Mesendoderm (in vitro differentiated cells): Measurements from ENCODE around the gene ADGRV1.
A peak's percentile ranks its signal among the peaks of the same experiment; 100 is the strongest.
"Not testable (repeated sequence)": the region's sequence is repeated elsewhere in the genome, so short reads cannot be mapped to it uniquely, and the experiment has no call there.

Experiments
- DNase-seq: peaks from one replicate; pipeline ENCODE4 v3.0.0; 2013
- H2AK5ac ChIP-seq: 2 replicates; pipeline ENCODE4 v1.6.1; 2013; ENCODE audit warnings: low read length, inconsistent platforms
- H2BK120ac ChIP-seq: 2 replicates; pipeline ENCODE4 v1.6.1; 2013; ENCODE audit warnings: low read depth, mild to moderate bottlenecking, low read length, moderate library complexity, mixed read lengths
- H2BK15ac ChIP-seq: replicated peaks from 2 replicates; pipeline ENCODE4 v1.6.1; 2013; ENCODE audit warnings: low read depth, mild to moderate bottlenecking, moderate library complexity
- H2BK5ac ChIP-seq: 2 replicates; pipeline ENCODE4 v1.6.1; 2013; ENCODE audit warnings: low read length, inconsistent platforms
- H3K18ac ChIP-seq: 2 replicates; pipeline ENCODE4 v1.6.1; 2013; ENCODE audit warnings: mild to moderate bottlenecking, low read length, mixed read lengths
- H3K23ac ChIP-seq: one replicate; pipeline ENCODE4 v1.6.1; 2013; ENCODE audit warnings: low read length
- H3K27ac ChIP-seq: 2 replicates; pipeline ENCODE4 v1.5.1; 2013; ENCODE audit warnings: low read depth, mild to moderate bottlenecking, inconsistent platforms, low read length, moderate library complexity
- H3K27me3 ChIP-seq: 2 replicates; pipeline ENCODE4 v1.6.1; 2013; ENCODE audit warnings: low read length, control low read depth, mild to moderate bottlenecking, inconsistent platforms; ENCODE audit not compliant: insufficient read depth, poor library complexity
- H3K36me3 ChIP-seq: 2 replicates; pipeline ENCODE4 v1.6.1; 2013; ENCODE audit warnings: low read length, inconsistent platforms; ENCODE audit not compliant: control insufficient read depth, insufficient read depth
- H3K4ac ChIP-seq: one replicate; pipeline ENCODE4 v1.6.1; 2013; ENCODE audit warnings: low read depth, mild to moderate bottlenecking, low read length, moderate library complexity
- H3K4me1 ChIP-seq: 2 replicates; pipeline ENCODE4 v1.6.1; 2013; ENCODE audit warnings: low read depth, low read length, inconsistent platforms; ENCODE audit not compliant: control insufficient read depth
- H3K4me2 ChIP-seq: 2 replicates; pipeline ENCODE4 v1.6.1; 2013; ENCODE audit warnings: low read length
- H3K4me3 ChIP-seq: 2 replicates; pipeline ENCODE4 v1.5.1; 2013; ENCODE audit warnings: mild to moderate bottlenecking, low read length
- H3K56ac ChIP-seq: one replicate; pipeline ENCODE4 v1.6.1; 2013; ENCODE audit warnings: low read length
- H3K79me1 ChIP-seq: 2 replicates; pipeline ENCODE4 v1.6.1; 2013; ENCODE audit warnings: low read length, inconsistent platforms
- H3K79me2 ChIP-seq: 2 replicates; pipeline ENCODE4 v1.6.1; 2013; ENCODE audit warnings: mild to moderate bottlenecking, low read length; ENCODE audit not compliant: control insufficient read depth, insufficient read depth
- H3K9ac ChIP-seq: 2 replicates; pipeline ENCODE4 v1.6.1; 2013; ENCODE audit warnings: low read length, inconsistent platforms
- H4K5ac ChIP-seq: one replicate; pipeline ENCODE4 v1.6.1; 2013; ENCODE audit warnings: low read length
- H4K8ac ChIP-seq: one replicate; pipeline ENCODE4 v1.6.1; 2013; ENCODE audit warnings: low read depth, mild to moderate bottlenecking, control low read depth, low read length, moderate library complexity
- WGBS: extraction: QIAGEN DNeasy Blood & Tissue Kit; methylation state at CpG from one replicate; pipeline ENCODE4 v1.1.7; 2013; ENCODE audit warnings: low lambda C conversion rate, missing lambda C conversion rate; ENCODE audit not compliant: insufficient coverage; ENCODE audit errors: extremely low coverage; 5-methylcytosine and 5-hydroxymethylcytosine counted together

The ADGRV1 gene

DNA sequence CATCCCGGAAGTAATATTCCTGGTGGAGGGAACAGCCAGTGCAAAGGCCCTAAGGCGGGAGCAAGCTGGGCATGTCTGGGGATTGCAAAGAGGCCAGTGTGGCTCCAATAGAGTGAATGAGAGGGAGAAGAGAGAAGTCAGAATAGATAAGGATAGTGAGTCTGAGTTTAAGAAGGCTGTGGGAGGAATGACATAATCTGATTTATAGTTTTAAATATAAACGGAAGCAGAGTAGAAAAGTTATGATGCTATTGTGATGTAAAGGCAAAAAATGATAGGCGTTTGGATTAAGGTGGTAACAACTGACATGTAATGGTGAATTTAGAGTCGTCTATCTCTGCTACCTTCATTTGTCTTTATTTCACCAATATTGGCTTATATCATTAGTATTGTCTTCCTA lies 473.5 kb downstream of the ADGRV1 start:
- no peak overlapping the region for H2BK120ac ChIP-seq
- no peak overlapping the region for H3K18ac ChIP-seq
- H3K56ac ChIP-seq: no peak overlapping the region
- no peaks in the 10 kb centered on the region for H3K79me1 ChIP-seq
- H3K27me3 ChIP-seq: no peaks in the 10 kb centered on the region
- no peak overlapping the region for H2AK5ac ChIP-seq
- H3K23ac ChIP-seq: no peak overlapping the region
- no peak overlapping the region for H2BK15ac ChIP-seq
- no peak overlapping the region for H4K5ac ChIP-seq
- no peak overlapping the region for H3K4me2 ChIP-seq
- no peak overlapping the region for H3K4me3 ChIP-seq
- peaks cover 4% of the 10 kb centered on the region for H3K4me1 ChIP-seq
- H3K4ac ChIP-seq: no peak overlapping the region
- H3K9ac ChIP-seq: no peak overlapping the region
- 100% methylated on average over 2 of the region's 5 CpGs for WGBS
- no peak for DNase-seq
- no peak overlapping the region for H2BK5ac ChIP-seq
- H4K8ac ChIP-seq: no peak overlapping the region
- H3K36me3 ChIP-seq: no peaks in the 10 kb centered on the region
- no peak overlapping the region for H3K27ac ChIP-seq
- H3K79me2 ChIP-seq: no peaks in the 10 kb centered on the region

GRCh38 chr5:91033370-91033769 lies 474.8 kb downstream of the ADGRV1 start:
- H4K8ac ChIP-seq: no peak overlapping the region
- H3K4me2 ChIP-seq: no peak overlapping the region
- no peak overlapping the region for H3K4ac ChIP-seq
- no peak for DNase-seq
- no peak overlapping the region for H3K9ac ChIP-seq
- H3K36me3 ChIP-seq: no peaks in the 10 kb centered on the region
- no peak overlapping the region for H3K27ac ChIP-seq
- H3K4me3 ChIP-seq: no peak overlapping the region
- H2BK15ac ChIP-seq: no peak overlapping the region
- H4K5ac ChIP-seq: no peak overlapping the region
- H3K18ac ChIP-seq: no peak overlapping the region
- H3K27me3 ChIP-seq: no peaks in the 10 kb centered on the region
- H3K23ac ChIP-seq: no peak overlapping the region
- no CpG with 5 or more reads among the region's 1 CpG for WGBS
- H2BK120ac ChIP-seq: no peak overlapping the region
- no peak overlapping the region for H2BK5ac ChIP-seq
- no peak overlapping the region for H2AK5ac ChIP-seq
- H3K79me1 ChIP-seq: no peaks in the 10 kb centered on the region
- no peaks in the 10 kb centered on the region for H3K4me1 ChIP-seq
- no peaks in the 10 kb centered on the region for H3K79me2 ChIP-seq
- H3K56ac ChIP-seq: no peak overlapping the region

DNA sequence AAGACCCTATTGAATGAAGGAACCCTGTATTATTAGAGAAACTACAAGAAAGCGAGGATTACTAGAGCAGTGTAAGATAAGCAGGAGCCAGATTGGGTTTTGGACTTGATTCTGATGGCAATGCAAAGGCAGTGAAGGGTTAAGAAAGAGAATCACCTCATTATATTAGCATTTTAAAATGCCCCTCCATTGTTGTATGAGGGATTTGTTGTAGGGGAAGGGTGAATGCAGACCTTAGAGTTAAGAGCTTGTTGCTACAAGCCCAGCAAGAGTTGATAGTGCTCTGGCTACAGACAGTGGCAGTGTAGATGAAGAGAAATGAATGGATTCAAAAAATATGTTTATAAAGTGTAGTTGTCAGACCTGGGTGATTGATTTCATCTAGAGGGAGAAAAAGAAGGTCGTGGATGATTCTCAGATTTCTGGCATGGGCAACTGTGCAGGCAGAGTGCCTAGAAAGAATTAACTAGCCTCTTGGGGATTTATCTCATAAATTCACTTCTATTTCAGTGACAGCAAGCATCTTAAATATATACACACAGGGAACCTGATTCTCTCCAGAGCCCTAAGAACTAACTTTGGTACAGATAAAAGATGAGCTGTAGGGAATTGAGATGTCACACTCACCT lies 479.7 kb downstream of the ADGRV1 start:
- Histone ChIP-seq H2BK15ac (no peak overlapping the region), H3K4me1 (no peaks in the 10 kb centered on the region), H3K23ac (no peak overlapping the region), H3K9ac (no peak overlapping the region), H3K36me3 (no peaks in the 10 kb centered on the region), H4K5ac (no peak overlapping the region), H4K8ac (no peak overlapping the region), H3K4me3 (no peak overlapping the region), H3K56ac (no peak overlapping the region), H3K79me2 (no peaks in the 10 kb centered on the region), H3K18ac (no peak overlapping the region), H2AK5ac (no peak overlapping the region), H3K27me3 (no peaks in the 10 kb centered on the region), H2BK120ac (no peak overlapping the region), H2BK5ac (no peak overlapping the region), H3K27ac (no peak overlapping the region), H3K4me2 (no peak overlapping the region), H3K79me1 (no peaks in the 10 kb centered on the region), H3K4ac (no peak overlapping the region)
- DNase-seq: peak; percentile 10
- no CpG with 5 or more reads among the region's 2 CpGs for WGBS

GRCh38 chr5:91041132-91041531 lies 482.5 kb downstream of the ADGRV1 start:
- not testable (repeated sequence) for H3K27me3 ChIP-seq, H2BK5ac ChIP-seq, H2BK15ac ChIP-seq, H2BK120ac ChIP-seq, H4K5ac ChIP-seq, H3K23ac ChIP-seq, H3K79me2 ChIP-seq, DNase-seq, H3K79me1 ChIP-seq, H3K36me3 ChIP-seq, H3K9ac ChIP-seq, H3K18ac ChIP-seq, H3K4me3 ChIP-seq, H3K4ac ChIP-seq, H2AK5ac ChIP-seq, H3K4me2 ChIP-seq, H3K4me1 ChIP-seq, H3K56ac ChIP-seq, H4K8ac ChIP-seq, H3K27ac ChIP-seq
- no CpG with 5 or more reads among the region's 1 CpG for WGBS

DNA sequence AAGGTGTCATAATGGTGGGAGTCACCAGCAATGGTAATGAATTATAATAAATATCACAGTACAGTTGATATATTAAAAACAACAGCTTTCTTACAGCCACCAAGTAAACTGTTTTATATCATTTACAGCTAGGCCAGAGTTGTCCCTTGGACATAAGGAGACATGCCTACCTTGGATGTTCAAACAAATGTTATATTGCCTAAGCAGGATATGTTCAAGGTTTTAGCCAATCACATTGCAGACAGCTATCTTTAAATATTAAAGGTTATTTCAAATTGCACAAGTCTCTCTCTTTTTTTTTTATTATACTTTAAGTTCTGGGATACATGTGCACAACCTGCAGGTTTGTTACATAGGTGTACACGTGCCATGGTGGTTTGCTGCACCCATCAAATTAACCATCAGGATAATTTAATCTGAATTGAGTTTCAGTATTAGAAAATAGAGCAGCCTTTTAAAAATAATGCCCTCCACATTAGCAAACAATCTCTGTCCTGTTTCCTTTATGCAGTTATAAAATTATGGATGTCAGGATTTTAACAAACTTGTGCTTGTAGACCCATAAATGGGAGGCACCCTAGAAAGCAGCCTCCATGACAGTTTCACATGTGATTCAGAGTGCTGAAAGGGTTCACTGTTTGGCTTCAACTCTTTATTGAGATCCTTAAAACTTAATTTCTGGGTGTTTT lies 483.8 kb downstream of the ADGRV1 start:
- Histone ChIP-seq H3K79me1 (no peaks in the 10 kb centered on the region), H3K27me3 (no peaks in the 10 kb centered on the region), H4K8ac (no peak overlapping the region), H3K4me2 (no peak overlapping the region), H3K56ac (no peak overlapping the region), H3K18ac (no peak overlapping the region), H3K4ac (no peak overlapping the region), H3K23ac (no peak overlapping the region), H3K4me1 (no peaks in the 10 kb centered on the region), H3K27ac (no peak overlapping the region), H3K79me2 (no peaks in the 10 kb centered on the region), H2BK15ac (no peak overlapping the region), H4K5ac (no peak overlapping the region), H2BK5ac (no peak overlapping the region), H3K36me3 (no peaks in the 10 kb centered on the region), H3K4me3 (no peak overlapping the region), H2BK120ac (no peak overlapping the region), H3K9ac (no peak overlapping the region), H2AK5ac (no peak overlapping the region)
- WGBS: no CpG with 5 or more reads among the region's 1 CpG
- no peak for DNase-seq

DNA sequence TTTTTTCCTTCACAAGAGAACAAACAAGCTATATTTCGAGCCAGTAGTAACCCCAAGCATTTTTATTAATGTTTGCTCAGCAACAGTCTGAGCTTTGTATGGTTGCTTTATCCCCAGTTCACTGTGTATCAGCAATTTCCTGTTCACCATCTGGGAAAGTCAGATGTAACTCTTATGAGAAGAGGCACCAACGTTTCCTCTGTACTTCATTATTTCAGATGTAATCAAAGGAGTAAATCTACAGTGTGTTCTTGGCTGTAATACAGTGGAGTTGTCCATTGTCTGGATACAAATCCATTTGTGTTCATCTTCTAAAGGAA lies 484.3 kb downstream of the ADGRV1 start:
- no peak overlapping the region for H2BK120ac ChIP-seq
- H3K56ac ChIP-seq: no peak overlapping the region
- H3K36me3 ChIP-seq: no peaks in the 10 kb centered on the region
- no peaks in the 10 kb centered on the region for H3K79me2 ChIP-seq
- no peak overlapping the region for H2BK15ac ChIP-seq
- H3K18ac ChIP-seq: no peak overlapping the region
- H3K4me3 ChIP-seq: no peak overlapping the region
- no peak overlapping the region for H3K27ac ChIP-seq
- no peaks in the 10 kb centered on the region for H3K79me1 ChIP-seq
- H3K23ac ChIP-seq: no peak overlapping the region
- no peak overlapping the region for H4K8ac ChIP-seq
- WGBS: no CpG with 5 or more reads among the region's 2 CpGs
- no peak for DNase-seq
- H2BK5ac ChIP-seq: no peak overlapping the region
- H3K4ac ChIP-seq: no peak overlapping the region
- no peak overlapping the region for H4K5ac ChIP-seq
- no peak overlapping the region for H3K9ac ChIP-seq
- H3K4me1 ChIP-seq: no peaks in the 10 kb centered on the region
- H3K27me3 ChIP-seq: no peaks in the 10 kb centered on the region
- H2AK5ac ChIP-seq: no peak overlapping the region
- no peak overlapping the region for H3K4me2 ChIP-seq
